ENCODE results near the gene GJB6. TPM values are rescaled to one million over a fixed set of nuclear protein-coding genes. Genes with fewer than 3 reads are reported as not detected.

GJB6 gene
- total and polyA plus RNA-seq, 2 experiments from 2014 or later = not detected

DNA sequence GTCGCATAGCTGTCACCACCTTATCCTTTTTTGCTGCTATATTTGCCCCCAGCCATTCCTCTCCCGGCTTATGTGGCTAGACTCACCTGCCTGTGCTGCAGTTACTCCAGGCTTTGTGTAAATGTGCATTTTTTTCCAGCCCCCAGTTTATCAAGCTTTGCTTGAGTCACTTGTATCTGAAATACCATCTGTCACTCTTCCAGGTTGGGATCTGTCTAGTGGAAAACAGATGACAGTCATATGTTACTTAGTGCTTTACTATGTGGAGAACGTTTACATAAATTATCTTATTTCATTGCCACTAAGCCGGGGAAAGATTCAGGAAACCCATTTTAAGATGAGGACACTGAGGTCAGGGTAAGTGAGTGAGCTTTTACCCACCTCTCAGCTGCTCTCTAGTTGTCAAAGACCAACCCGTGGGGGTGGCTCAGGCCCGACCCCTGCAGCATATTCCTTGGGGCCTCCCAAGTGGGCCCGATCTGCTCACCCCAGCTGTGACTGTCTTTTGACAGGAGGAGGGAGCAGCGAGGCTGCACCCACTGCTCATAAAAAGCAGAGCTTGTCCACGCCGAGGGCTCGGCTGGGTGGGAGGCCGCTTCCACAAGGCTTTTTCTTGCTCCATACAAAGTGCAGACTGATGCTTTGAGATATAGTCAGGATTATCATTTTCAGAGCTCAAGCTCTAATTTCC lies 46.6 kb downstream of the GJB6 start:
- H3K9me2 ChIP-seq (ENCODE audit: insufficient read depth) = no peaks in the 10 kb centered on the region
- peaks cover 17% of the 10 kb centered on the region for H3K27me3 Mint-ChIP-seq (ENCODE audit: insufficient read depth, low read depth, poor library complexity)
- no peak overlapping the region for H3K4me3 Mint-ChIP-seq
- H3K27me3 ChIP-seq (ENCODE audit: insufficient read depth) = peaks cover 31% of the 10 kb centered on the region
- no peaks in the 10 kb centered on the region for H3K36me3 Mint-ChIP-seq (ENCODE audit: low read depth)
- no peak overlapping the region for H3K4me3 ChIP-seq
- no peaks in the 10 kb centered on the region for H3K79me2 ChIP-seq (replicated peaks; ENCODE audit: insufficient read depth)
- H3K4me1 Mint-ChIP-seq = no peaks in the 10 kb centered on the region
- H3K4me1 ChIP-seq (ENCODE audit: insufficient read depth) = no peaks in the 10 kb centered on the region
- no peak overlapping the region for H3K4me2 ChIP-seq
- H3K36me3 ChIP-seq (ENCODE audit: insufficient read depth) = no peaks in the 10 kb centered on the region
- no peak for DNase-seq (ENCODE audit: low spot score)
- H2AFZ ChIP-seq = no peak overlapping the region
- H4K20me1 ChIP-seq (replicated peaks; ENCODE audit: insufficient read depth) = peaks cover 3% of the 10 kb centered on the region; the same call in 1 of the 2 replicates
- H3K27ac Mint-ChIP-seq = no peak overlapping the region
- no peak overlapping the region for H3K27ac ChIP-seq (ENCODE audit: low read depth)
- no peaks in the 10 kb centered on the region for H3F3A ChIP-seq (replicated peaks; ENCODE audit: low read depth)
- no peak for ATAC-seq
- TF ChIP-seq, protein P1, sequence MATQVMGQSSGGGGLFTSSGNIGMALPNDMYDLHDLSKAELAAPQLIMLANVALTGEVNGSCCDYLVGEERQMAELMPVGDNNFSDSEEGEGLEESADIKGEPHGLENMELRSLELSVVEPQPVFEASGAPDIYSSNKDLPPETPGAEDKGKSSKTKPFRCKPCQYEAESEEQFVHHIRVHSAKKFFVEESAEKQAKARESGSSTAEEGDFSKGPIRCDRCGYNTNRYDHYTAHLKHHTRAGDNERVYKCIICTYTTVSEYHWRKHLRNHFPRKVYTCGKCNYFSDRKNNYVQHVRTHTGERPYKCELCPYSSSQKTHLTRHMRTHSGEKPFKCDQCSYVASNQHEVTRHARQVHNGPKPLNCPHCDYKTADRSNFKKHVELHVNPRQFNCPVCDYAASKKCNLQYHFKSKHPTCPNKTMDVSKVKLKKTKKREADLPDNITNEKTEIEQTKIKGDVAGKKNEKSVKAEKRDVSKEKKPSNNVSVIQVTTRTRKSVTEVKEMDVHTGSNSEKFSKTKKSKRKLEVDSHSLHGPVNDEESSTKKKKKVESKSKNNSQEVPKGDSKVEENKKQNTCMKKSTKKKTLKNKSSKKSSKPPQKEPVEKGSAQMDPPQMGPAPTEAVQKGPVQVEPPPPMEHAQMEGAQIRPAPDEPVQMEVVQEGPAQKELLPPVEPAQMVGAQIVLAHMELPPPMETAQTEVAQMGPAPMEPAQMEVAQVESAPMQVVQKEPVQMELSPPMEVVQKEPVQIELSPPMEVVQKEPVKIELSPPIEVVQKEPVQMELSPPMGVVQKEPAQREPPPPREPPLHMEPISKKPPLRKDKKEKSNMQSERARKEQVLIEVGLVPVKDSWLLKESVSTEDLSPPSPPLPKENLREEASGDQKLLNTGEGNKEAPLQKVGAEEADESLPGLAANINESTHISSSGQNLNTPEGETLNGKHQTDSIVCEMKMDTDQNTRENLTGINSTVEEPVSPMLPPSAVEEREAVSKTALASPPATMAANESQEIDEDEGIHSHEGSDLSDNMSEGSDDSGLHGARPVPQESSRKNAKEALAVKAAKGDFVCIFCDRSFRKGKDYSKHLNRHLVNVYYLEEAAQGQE (IDR thresholded peaks at IDR 0.05; ENCODE audit: unreplicated experiment) = no peak
- TF ChIP-seq, protein P2, sequence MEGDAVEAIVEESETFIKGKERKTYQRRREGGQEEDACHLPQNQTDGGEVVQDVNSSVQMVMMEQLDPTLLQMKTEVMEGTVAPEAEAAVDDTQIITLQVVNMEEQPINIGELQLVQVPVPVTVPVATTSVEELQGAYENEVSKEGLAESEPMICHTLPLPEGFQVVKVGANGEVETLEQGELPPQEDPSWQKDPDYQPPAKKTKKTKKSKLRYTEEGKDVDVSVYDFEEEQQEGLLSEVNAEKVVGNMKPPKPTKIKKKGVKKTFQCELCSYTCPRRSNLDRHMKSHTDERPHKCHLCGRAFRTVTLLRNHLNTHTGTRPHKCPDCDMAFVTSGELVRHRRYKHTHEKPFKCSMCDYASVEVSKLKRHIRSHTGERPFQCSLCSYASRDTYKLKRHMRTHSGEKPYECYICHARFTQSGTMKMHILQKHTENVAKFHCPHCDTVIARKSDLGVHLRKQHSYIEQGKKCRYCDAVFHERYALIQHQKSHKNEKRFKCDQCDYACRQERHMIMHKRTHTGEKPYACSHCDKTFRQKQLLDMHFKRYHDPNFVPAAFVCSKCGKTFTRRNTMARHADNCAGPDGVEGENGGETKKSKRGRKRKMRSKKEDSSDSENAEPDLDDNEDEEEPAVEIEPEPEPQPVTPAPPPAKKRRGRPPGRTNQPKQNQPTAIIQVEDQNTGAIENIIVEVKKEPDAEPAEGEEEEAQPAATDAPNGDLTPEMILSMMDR (conservative IDR thresholded peaks at IDR 0.05; ENCODE audit: low read depth in 2 of 2) = no peak
- TF ChIP-seq ZNF114 (CRISPR knock-in tag; IDR thresholded peaks at IDR 0.05) = no peak
- no peak for TF ChIP-seq CREB1 (CRISPR knock-in tag; IDR thresholded peaks at IDR 0.05; ENCODE audit: low read depth)
- TF ChIP-seq, protein P3, sequence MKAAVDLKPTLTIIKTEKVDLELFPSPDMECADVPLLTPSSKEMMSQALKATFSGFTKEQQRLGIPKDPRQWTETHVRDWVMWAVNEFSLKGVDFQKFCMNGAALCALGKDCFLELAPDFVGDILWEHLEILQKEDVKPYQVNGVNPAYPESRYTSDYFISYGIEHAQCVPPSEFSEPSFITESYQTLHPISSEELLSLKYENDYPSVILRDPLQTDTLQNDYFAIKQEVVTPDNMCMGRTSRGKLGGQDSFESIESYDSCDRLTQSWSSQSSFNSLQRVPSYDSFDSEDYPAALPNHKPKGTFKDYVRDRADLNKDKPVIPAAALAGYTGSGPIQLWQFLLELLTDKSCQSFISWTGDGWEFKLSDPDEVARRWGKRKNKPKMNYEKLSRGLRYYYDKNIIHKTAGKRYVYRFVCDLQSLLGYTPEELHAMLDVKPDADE (IDR thresholded peaks at IDR 0.05) = no peak
- no peak for TF ChIP-seq EZH2 (IDR thresholded peaks at IDR 0.05; ENCODE audit: low read depth, unreplicated experiment)
- no peak for TF ChIP-seq POLR2AphosphoS5 (IDR thresholded peaks at IDR 0.05; ENCODE audit: low read depth)
- no peak for TF ChIP-seq JUNB (IDR thresholded peaks at IDR 0.05; ENCODE audit: unreplicated experiment)
- TF ChIP-seq ZNF331 (CRISPR knock-in tag; IDR thresholded peaks at IDR 0.05; ENCODE audit: low read depth) = no peak
- TF ChIP-seq NANOG (IDR thresholded peaks at IDR 0.05; ENCODE audit: borderline replicate concordance) = no peak
- TF ChIP-seq EZH2phosphoT487 (IDR thresholded peaks at IDR 0.05; ENCODE audit: unreplicated experiment) = no peak
- TF ChIP-seq, protein P4, sequence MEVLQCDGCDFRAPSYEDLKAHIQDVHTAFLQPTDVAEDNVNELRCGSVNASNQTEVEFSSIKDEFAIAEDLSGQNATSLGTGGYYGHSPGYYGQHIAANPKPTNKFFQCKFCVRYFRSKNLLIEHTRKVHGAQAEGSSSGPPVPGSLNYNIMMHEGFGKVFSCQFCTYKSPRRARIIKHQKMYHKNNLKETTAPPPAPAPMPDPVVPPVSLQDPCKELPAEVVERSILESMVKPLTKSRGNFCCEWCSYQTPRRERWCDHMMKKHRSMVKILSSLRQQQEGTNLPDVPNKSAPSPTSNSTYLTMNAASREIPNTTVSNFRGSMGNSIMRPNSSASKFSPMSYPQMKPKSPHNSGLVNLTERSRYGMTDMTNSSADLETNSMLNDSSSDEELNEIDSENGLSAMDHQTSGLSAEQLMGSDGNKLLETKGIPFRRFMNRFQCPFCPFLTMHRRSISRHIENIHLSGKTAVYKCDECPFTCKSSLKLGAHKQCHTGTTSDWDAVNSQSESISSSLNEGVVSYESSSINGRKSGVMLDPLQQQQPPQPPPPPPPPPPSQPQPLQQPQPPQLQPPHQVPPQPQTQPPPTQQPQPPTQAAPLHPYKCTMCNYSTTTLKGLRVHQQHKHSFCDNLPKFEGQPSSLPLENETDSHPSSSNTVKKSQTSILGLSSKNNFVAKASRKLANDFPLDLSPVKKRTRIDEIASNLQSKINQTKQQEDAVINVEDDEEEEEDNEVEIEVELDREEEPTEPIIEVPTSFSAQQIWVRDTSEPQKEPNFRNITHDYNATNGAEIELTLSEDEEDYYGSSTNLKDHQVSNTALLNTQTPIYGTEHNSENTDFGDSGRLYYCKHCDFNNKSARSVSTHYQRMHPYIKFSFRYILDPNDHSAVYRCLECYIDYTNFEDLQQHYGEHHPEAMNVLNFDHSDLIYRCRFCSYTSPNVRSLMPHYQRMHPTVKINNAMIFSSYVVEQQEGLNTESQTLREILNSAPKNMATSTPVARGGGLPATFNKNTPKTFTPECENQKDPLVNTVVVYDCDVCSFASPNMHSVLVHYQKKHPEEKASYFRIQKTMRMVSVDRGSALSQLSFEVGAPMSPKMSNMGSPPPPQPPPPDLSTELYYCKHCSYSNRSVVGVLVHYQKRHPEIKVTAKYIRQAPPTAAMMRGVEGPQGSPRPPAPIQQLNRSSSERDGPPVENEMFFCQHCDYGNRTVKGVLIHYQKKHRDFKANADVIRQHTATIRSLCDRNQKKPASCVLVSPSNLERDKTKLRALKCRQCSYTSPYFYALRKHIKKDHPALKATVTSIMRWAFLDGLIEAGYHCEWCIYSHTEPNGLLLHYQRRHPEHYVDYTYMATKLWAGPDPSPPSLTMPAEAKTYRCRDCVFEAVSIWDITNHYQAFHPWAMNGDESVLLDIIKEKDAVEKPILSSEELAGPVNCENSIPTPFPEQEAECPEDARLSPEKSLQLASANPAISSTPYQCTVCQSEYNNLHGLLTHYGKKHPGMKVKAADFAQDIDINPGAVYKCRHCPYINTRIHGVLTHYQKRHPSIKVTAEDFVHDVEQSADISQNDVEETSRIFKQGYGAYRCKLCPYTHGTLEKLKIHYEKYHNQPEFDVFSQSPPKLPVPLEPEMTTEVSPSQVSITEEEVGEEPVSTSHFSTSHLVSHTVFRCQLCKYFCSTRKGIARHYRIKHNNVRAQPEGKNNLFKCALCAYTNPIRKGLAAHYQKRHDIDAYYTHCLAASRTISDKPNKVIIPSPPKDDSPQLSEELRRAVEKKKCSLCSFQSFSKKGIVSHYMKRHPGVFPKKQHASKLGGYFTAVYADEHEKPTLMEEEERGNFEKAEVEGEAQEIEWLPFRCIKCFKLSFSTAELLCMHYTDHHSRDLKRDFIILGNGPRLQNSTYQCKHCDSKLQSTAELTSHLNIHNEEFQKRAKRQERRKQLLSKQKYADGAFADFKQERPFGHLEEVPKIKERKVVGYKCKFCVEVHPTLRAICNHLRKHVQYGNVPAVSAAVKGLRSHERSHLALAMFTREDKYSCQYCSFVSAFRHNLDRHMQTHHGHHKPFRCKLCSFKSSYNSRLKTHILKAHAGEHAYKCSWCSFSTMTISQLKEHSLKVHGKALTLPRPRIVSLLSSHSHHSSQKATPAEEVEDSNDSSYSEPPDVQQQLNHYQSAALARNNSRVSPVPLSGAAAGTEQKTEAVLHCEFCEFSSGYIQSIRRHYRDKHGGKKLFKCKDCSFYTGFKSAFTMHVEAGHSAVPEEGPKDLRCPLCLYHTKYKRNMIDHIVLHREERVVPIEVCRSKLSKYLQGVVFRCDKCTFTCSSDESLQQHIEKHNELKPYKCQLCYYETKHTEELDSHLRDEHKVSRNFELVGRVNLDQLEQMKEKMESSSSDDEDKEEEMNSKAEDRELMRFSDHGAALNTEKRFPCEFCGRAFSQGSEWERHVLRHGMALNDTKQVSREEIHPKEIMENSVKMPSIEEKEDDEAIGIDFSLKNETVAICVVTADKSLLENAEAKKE (CRISPR knock-in tag; IDR thresholded peaks at IDR 0.05) = no peak
- H3K9me3 Mint-ChIP-seq = no peaks in the 10 kb centered on the region
